ENCODE results near the gene COL5A1.
"Not testable (repeated sequence)": the region's sequence is repeated elsewhere in the genome, so short reads cannot be mapped to it uniquely, and the experiment has no call there.

Gene COL5A1

GRCh38 chr9:134710271-134710540 is 68.6 kb downstream of the COL5A1 start:
- no peak for TF ChIP-seq CTCF (IDR thresholded peaks at IDR 0.05; ENCODE audit: insufficient read depth, low read depth, low read length, missing control alignments)
- H3K4me3 ChIP-seq (ENCODE audit: low read length) = no peak overlapping the region
- no peak for DNase-seq (ENCODE audit: low read depth)

- H3K4me3 ChIP-seq (ENCODE audit: low read length) = no peak overlapping the region
- TF ChIP-seq CTCF (IDR thresholded peaks at IDR 0.05; ENCODE audit: insufficient read depth, low read depth, low read length, missing control alignments) = no peak
- no peak for DNase-seq (ENCODE audit: low read depth)
Observed at GRCh38 chr9:134710901-134711300, 69.3 kb downstream of the COL5A1 start.

GRCh38 chr9:134712243-134712642 is 70.6 kb downstream of the COL5A1 start:
- DNase-seq (ENCODE audit: low read depth) = no peak
- no peak for TF ChIP-seq CTCF (IDR thresholded peaks at IDR 0.05; ENCODE audit: insufficient read depth, low read depth, low read length, missing control alignments)

GRCh38 chr9:134712926-134713325 is 71.3 kb downstream of the COL5A1 start:
- H3K4me3 ChIP-seq (ENCODE audit: low read length) = no peak overlapping the region

More at GRCh38 chr9:134712243-134712642, 70.6 kb downstream of the COL5A1 start:
- H3K4me3 ChIP-seq (ENCODE audit: low read length) = no peak overlapping the region

GRCh38 chr9:134715536-134715935 is 73.9 kb downstream of the COL5A1 start:
- not testable (repeated sequence) for DNase-seq (ENCODE audit: low read depth); H3K4me3 ChIP-seq (ENCODE audit: low read length)

More at GRCh38 chr9:134712926-134713325, 71.3 kb downstream of the COL5A1 start:
- TF ChIP-seq CTCF (IDR thresholded peaks at IDR 0.05; ENCODE audit: insufficient read depth, low read depth, low read length, missing control alignments) = no peak
- no peak for DNase-seq (ENCODE audit: low read depth)

- DNase-seq (ENCODE audit: low read depth) = no peak
- no peak overlapping the region for H3K4me3 ChIP-seq (ENCODE audit: low read length)
- no peak for TF ChIP-seq CTCF (IDR thresholded peaks at IDR 0.05; ENCODE audit: insufficient read depth, low read depth, low read length, missing control alignments)
Observed at GRCh38 chr9:134716067-134716466, 74.5 kb downstream of the COL5A1 start.

GRCh38 chr9:134717056-134717455 is 75.5 kb downstream of the COL5A1 start:
- no peak overlapping the region for H3K4me3 ChIP-seq (ENCODE audit: low read length)
- TF ChIP-seq CTCF (IDR thresholded peaks at IDR 0.05; ENCODE audit: insufficient read depth, low read depth, low read length, missing control alignments) = no peak
- no peak for DNase-seq (ENCODE audit: low read depth)
